Cerebellar cortex (tissue), 1 donor: ENCODE results near the gene HSF5.
A peak's percentile ranks its signal among the peaks of the same experiment; 100 is the strongest.
"Not testable (repeated sequence)": the region's sequence is repeated elsewhere in the genome, so short reads cannot be mapped to it uniquely, and the experiment has no call there.

Experiments used
- DNase-seq: peaks from one replicate; pipeline ENCODE4 v3.0.0-alpha.2; 2015; ENCODE audit warnings: low spot score

The HSF5 gene

GRCh38 chr17:58412961-58413586, 75.1 kb downstream of the HSF5 start:
- peak; percentile 31 for DNase-seq

GRCh38 chr17:58412064-58412703, 76.0 kb downstream of the HSF5 start:
- peak; percentile 11 for DNase-seq

- DNase-seq: peak; percentile 12
These were observed 76.8 kb downstream of the HSF5 start for GRCh38 chr17:58411408-58411894.

GRCh38 chr17:58410714-58411407, 77.3 kb downstream of the HSF5 start:
- no peak for DNase-seq

- no peak for DNase-seq
These were observed 78.8 kb downstream of the HSF5 start for GRCh38 chr17:58409432-58409831.

- DNase-seq: no peak
These were observed 84.9 kb downstream of the HSF5 start for GRCh38 chr17:58403311-58403710.

GRCh38 chr17:58402679-58403078, 85.5 kb downstream of the HSF5 start:
- DNase-seq: no peak

GRCh38 chr17:58402047-58402446, 86.2 kb downstream of the HSF5 start:
- DNase-seq: no peak

- DNase-seq: peak; percentile 48
These were observed 86.9 kb downstream of the HSF5 start for GRCh38 chr17:58401287-58401686.

- DNase-seq: no peak
These were observed 87.4 kb downstream of the HSF5 start for GRCh38 chr17:58400826-58401225.

GRCh38 chr17:58399974-58400373, 88.2 kb downstream of the HSF5 start:
- DNase-seq: no peak

- DNase-seq: no peak
These were observed 89.5 kb downstream of the HSF5 start for GRCh38 chr17:58398574-58399266.

- DNase-seq: not testable (repeated sequence)
These were observed 90.8 kb downstream of the HSF5 start for GRCh38 chr17:58397421-58397820.

GRCh38 chr17:58396173-58396572, 92.0 kb downstream of the HSF5 start:
- no peak for DNase-seq

GRCh38 chr17:58394534-58395223, 93.5 kb downstream of the HSF5 start:
- no peak for DNase-seq

GRCh38 chr17:58391302-58391984, 96.8 kb downstream of the HSF5 start:
- DNase-seq: no peak

- no peak for DNase-seq
These were observed 97.3 kb downstream of the HSF5 start for GRCh38 chr17:58390884-58391283.

- DNase-seq: no peak
These were observed 99.7 kb downstream of the HSF5 start for GRCh38 chr17:58388302-58389190.

GRCh38 chr17:58387834-58388233, 100.4 kb downstream of the HSF5 start:
- no peak for DNase-seq

- DNase-seq: no peak
These were observed 101.5 kb downstream of the HSF5 start for GRCh38 chr17:58386708-58387107.
